Mucosa of rectum (tissue), 2 donors: Measurements from ENCODE around the gene SEL1L3.

Source experiments
- H3K27ac ChIP-seq, 2 donors: one replicate each; pipeline ENCODE4 v1.7.0; 2013; ENCODE audit warnings: inconsistent platforms in 2 of 2, low read depth in 2 of 2, low read length in 2 of 2
- H3K27me3 ChIP-seq, 2 donors: one replicate each; pipeline ENCODE4 v1.7.0; 2013; ENCODE audit warnings: low read length in 2 of 2; ENCODE audit not compliant: control insufficient read depth in 2 of 2, insufficient read depth in 2 of 2
- H3K36me3 ChIP-seq, 2 donors: one replicate each; pipeline ENCODE4 v1.7.0; 2013; ENCODE audit warnings: low read length in 2 of 2; ENCODE audit not compliant: control insufficient read depth in 2 of 2, insufficient read depth in 2 of 2
- H3K4me1 ChIP-seq, 2 donors: one replicate each; pipeline ENCODE4 v1.7.0; 2013; ENCODE audit warnings: low read length in 2 of 2, mild to moderate bottlenecking in 1 of 2; ENCODE audit not compliant: control insufficient read depth in 2 of 2, insufficient read depth in 2 of 2
- H3K4me3 ChIP-seq, 2 donors: one replicate each; pipeline ENCODE4 v1.7.0; 2013; ENCODE audit warnings: low read length in 2 of 2
- H3K9ac ChIP-seq, 2 donors: one replicate each; pipeline ENCODE4 v1.7.0; 2013; ENCODE audit warnings: low read length in 2 of 2, low read depth in 1 of 2, mild to moderate bottlenecking in 1 of 2
- H3K9me3 ChIP-seq, 2 donors: one replicate each; pipeline ENCODE4 v1.7.0; 2013; ENCODE audit warnings: low read length in 2 of 2; ENCODE audit not compliant: control insufficient read depth in 2 of 2
- donor health status: healthy.
- donor health status: Normal muscosa, but diverticular disease.

The SEL1L3 gene

DNA sequence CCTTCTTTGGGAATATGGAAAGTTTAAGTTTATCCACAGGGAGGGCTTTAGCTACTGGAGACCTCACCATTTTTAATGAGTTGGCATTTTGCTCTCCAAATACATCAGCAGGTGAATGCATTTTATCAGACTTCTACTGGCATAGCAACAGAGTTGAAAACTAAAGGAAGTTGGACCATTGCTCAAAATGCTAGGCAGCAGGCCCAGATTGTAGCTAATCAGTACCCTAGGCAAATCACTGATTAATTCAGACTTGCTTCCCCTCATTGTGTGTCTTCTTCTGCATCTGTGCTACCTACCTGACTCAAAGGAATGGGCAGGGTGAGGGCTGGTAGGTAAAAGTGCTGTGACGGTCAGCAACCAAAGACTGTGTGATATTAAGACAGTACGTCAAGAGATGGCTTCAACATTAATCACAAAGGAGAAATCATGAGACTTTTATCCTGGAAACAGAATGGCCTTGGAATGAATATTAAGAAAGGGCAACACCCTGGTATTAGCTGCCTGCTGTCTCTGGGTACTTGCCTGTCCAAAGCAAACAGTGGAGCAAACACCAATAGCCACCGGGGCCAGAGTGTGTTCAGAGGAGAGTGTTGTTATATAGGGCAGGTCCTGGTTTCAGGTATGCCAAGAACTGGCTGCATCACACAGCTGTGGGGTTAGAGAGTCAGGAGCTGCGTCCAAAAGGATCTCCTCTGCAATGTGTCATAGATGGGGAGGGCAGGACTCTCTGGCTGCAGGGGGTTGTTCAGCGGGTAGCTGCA, 34.2 kb upstream of the SEL1L3 start:
- no peaks in the 10 kb centered on the region for H3K27me3 ChIP-seq
- H3K27ac ChIP-seq = no peak overlapping the region
- H3K4me3 ChIP-seq = no peak overlapping the region
- no peaks in the 10 kb centered on the region for H3K36me3 ChIP-seq
- no peaks in the 10 kb centered on the region for H3K9me3 ChIP-seq
- H3K9ac ChIP-seq = no peak overlapping the region
- H3K4me1 ChIP-seq = no peaks in the 10 kb centered on the region

DNA sequence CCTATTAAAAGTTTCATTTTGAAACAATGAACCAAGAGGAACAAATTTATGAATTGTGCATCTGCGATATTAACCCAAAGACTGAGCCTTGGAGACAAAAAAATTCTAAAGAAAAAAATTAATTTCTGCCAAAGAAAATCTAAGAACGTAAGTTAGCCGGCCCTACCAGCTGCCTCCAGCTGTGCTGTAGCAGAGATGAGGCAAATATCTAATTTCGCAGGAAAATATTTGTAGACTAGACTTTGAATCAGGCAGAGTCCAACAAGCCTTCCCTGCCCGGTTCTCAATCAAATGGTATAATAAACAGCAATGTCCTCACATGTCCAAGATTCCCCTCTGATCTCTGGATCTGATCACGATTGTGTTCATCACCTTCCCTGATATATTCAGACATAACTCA, 30.0 kb upstream of the SEL1L3 start:
- H3K27ac ChIP-seq = no peak overlapping the region

DNA sequence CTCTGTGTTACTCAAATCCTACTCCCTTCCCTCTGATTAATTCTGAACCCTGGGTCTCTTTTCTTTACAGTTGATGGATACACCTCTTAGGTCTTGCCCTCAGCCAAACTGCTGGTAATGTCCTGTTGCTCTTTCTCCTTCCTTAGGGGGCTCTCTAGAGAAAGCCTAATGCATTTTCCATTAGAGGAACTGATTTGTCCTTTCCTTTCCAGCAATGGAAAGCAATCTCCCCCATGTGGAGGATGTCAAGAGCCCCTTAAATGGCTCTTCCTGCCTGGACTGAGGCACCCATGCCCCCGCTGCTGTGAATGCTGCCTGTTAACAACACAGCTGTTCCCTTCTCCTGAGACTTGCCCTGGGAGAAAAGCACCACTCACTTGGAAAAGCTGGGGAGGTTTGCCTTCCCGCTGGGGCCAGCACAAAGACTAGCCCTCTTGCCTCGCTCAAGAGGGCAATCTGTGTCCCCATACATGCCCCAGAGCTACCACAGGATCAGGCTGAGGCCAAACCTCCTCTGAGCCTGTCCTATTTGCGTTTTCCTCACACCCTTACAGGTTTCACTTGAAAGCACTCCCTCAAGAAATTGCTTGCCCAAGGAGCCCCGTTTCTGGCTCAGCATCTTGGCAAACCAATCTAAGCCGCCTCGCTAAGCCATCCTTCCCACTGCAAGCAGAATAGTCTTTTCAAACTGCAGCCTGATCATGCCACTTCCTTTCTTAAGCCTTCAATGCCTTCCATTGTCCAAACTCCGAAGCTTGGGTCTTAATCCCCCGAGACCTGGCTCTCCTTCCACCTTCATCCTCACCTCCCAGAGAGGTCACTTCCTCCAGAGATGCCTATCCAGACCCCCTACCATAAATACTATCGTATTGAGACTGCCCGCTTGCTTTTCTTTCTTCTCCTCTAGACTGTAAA, 28.0 kb upstream of the SEL1L3 start:
- H3K9me3 ChIP-seq = no peaks in the 10 kb centered on the region
- no peak overlapping the region for H3K9ac ChIP-seq
- no peaks in the 10 kb centered on the region for H3K27me3 ChIP-seq
- H3K4me1 ChIP-seq = no peaks in the 10 kb centered on the region
- no peak overlapping the region for H3K27ac ChIP-seq
- H3K36me3 ChIP-seq = no peaks in the 10 kb centered on the region
- H3K4me3 ChIP-seq = no peak overlapping the region

More for the DNA sequence above, 30.0 kb upstream of the SEL1L3 start:
- Histone ChIP-seq H3K27me3 (no peaks in the 10 kb centered on the region), H3K4me3 (no peak overlapping the region), H3K36me3 (no peaks in the 10 kb centered on the region), H3K4me1 (no peaks in the 10 kb centered on the region), H3K9me3 (no peaks in the 10 kb centered on the region), H3K9ac (no peak overlapping the region)

DNA sequence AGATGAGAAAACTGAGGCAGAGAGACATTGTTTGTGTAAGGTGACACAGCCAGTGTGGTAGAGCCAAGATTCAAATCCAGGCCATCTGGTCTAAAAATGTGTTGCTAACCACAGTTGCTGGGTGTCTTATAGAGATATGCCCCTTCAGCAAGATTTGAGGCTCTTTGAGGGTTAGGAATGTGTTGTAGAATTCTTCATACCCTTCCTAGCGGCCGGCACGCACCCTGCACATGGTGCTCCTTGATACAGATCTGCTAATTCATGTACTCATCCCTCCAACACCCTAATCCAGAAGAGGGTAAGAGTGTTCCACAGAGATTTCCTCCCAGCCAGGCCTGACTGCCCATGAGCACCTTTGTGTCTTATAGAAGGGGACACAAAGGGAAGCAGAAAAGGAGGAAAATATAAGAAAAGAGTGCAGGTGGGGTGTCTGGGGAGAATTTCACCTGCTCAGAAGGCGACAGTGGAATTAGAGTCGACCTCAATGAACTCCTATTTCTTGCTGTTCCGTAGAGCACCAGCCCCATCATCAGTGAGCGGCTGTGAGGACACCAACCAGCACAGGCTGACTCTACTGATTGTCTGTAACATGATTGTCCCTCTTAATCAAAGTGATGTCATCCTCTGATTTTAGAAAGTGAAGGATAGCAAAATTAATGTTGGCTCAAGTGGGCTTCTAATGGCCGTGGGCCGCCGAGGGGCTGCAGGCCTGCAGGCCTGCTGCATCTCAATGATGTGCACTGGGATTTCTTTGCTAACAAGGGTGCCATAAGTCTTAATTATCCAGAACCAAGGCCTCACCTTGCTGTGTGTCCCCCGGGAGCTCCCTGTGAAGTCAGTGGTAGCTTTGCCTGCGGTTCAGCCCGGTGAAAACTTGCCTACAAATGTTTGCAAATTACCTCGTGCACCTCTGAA, 27.1 kb upstream of the SEL1L3 start:
- Histone ChIP-seq H3K4me1 (no peaks in the 10 kb centered on the region), H3K9ac (no peak overlapping the region), H3K4me3 (no peak overlapping the region), H3K27ac (no peak overlapping the region), H3K36me3 (no peaks in the 10 kb centered on the region), H3K9me3 (no peaks in the 10 kb centered on the region), H3K27me3 (no peaks in the 10 kb centered on the region)

DNA sequence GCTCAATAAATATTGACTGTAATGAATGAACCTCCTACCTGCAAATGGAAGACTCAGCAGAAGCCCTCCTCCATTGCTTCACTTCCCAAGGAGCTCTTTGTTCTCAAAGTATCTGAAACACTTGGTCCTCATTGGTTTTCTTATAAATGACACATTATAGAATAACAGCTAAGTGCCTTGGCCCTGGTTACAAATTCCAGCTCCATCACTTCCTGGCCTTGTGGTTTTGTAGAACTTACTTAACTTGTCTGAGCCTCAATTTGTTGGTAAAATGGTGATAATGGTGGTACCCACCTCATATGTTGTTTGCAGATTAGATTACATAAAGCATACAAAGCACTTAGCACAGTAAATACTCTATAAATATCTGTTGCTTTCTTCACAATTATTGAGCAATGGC, 26.0 kb upstream of the SEL1L3 start:
- no peak overlapping the region for H3K9ac ChIP-seq

DNA sequence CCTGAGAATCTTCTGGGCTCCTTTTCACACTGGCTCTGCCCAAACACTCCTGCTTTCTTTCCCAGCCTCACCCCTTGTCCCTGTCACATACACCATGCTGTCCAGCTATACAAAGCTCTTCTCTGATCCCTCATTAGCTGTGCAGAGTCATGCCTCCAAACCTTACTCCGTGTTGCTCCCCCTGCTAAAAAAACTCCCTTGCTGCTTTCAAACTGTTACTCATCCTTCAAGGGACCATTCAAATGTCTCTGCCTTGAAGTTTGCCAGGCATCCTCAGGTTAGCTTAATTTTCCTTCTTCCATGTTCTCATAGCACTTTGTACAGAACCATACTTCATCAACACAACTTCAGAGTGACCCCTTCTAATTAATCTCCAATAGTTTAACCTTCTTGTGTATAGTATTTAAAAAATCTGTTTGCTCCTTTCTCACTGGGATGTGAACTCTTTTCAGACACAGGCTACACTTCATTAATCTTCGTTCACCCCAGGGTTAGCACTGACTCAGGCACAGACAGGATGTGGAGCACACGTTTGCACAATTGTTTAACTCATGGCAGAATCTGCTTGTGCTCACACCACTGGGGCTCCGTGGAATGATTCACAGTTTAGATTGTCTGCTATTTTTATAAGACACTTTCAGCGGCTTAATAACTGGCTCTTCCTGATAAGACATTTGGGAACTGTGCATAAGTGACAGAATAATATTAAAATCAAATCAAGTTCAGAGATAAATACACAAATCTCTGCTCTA, 21.4 kb upstream of the SEL1L3 start:
- no peaks in the 10 kb centered on the region for H3K9me3 ChIP-seq
- no peak overlapping the region for H3K9ac ChIP-seq
- no peaks in the 10 kb centered on the region for H3K27me3 ChIP-seq
- H3K4me1 ChIP-seq = no peaks in the 10 kb centered on the region
- no peak overlapping the region for H3K27ac ChIP-seq
- H3K36me3 ChIP-seq = no peaks in the 10 kb centered on the region
- no peak overlapping the region for H3K4me3 ChIP-seq

More for the DNA sequence above, 26.0 kb upstream of the SEL1L3 start:
- Histone ChIP-seq H3K27me3 (no peaks in the 10 kb centered on the region), H3K9me3 (no peaks in the 10 kb centered on the region), H3K4me3 (no peak overlapping the region), H3K4me1 (no peaks in the 10 kb centered on the region), H3K27ac (no peak overlapping the region), H3K36me3 (no peaks in the 10 kb centered on the region)

DNA sequence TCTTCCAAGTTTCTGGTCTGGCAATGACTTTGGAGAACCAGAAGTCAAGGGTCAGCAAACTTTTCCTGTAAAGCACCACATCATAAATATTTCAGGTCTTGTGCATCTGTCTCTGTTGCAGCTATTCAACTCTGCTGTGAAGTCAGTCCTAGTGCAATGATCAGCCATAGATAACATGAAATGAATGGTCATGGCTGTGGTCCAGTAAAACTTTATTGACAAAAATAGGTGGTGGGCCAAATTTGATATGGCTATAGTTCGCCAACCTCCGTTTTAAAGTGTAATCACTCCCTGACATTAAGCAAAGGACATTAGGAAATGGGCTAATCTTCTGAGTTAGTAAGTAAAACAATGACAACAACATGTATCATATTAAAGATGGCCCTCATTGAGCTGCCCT, 20.8 kb upstream of the SEL1L3 start:
- Histone ChIP-seq H3K4me3 (no peak overlapping the region), H3K9ac (no peak overlapping the region), H3K9me3 (no peaks in the 10 kb centered on the region), H3K27me3 (no peaks in the 10 kb centered on the region), H3K36me3 (no peaks in the 10 kb centered on the region), H3K27ac (no peak overlapping the region), H3K4me1 (no peaks in the 10 kb centered on the region)

DNA sequence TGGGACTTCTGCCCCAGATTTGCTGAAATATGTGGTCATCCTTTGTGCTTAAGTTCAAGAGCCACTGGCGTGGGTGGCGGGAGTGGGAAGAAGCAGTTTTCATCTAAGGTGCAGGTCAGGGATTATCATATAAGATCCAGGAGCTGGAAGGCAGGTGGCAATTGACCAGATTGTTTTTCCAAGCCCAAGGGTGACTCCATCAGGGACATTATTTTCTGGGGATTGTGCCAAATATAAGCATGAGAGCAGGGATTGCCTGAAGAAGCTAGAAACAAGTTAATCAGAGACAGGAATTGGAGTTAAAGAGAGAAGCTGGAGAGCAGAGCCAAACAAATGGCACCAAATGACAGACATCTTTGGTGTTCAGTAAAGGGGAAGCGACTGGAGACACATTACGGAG, 19.4 kb upstream of the SEL1L3 start:
- H3K4me1 ChIP-seq = no peaks in the 10 kb centered on the region
- no peak overlapping the region for H3K9ac ChIP-seq
- no peaks in the 10 kb centered on the region for H3K9me3 ChIP-seq
- no peaks in the 10 kb centered on the region for H3K36me3 ChIP-seq
- H3K27me3 ChIP-seq = no peaks in the 10 kb centered on the region
- H3K27ac ChIP-seq = no peak overlapping the region
- H3K4me3 ChIP-seq = no peak overlapping the region

DNA sequence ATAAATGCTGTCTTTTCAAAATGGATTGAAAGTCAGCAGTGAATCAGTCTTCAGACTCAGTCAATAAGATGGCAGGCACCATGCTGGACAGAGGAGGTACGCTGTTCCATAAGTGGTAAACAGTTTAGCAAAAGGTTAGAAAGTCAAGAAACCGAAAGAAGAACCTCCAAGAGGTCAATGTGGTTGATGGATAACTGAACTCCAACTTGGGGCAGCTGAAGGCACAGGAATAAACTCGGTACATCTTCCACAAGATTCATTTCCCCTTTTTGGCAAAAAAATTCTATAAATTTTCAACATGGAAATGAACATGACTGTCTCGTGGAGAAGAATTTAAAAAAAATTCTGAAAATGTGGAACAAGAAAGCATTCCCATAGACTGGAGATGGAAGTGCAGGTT, 18.4 kb upstream of the SEL1L3 start:
- H3K27ac ChIP-seq = no peak overlapping the region
- no peaks in the 10 kb centered on the region for H3K27me3 ChIP-seq
- no peaks in the 10 kb centered on the region for H3K4me1 ChIP-seq
- H3K36me3 ChIP-seq = no peaks in the 10 kb centered on the region
- no peaks in the 10 kb centered on the region for H3K9me3 ChIP-seq
- H3K4me3 ChIP-seq = no peak overlapping the region
- H3K9ac ChIP-seq = no peak overlapping the region
